NCI-H446 treated with DMSO at 0.1 percent for 48 hours (cell line): ENCODE results near the gene SOS2.
A peak's percentile ranks its signal among the peaks of the same experiment; 100 is the strongest.

Source experiments
- DNase-seq: peaks from one replicate; lab custom pipeline; 2025; lab: John Stamatoyannopoulos, UW

The SOS2 gene

DNA sequence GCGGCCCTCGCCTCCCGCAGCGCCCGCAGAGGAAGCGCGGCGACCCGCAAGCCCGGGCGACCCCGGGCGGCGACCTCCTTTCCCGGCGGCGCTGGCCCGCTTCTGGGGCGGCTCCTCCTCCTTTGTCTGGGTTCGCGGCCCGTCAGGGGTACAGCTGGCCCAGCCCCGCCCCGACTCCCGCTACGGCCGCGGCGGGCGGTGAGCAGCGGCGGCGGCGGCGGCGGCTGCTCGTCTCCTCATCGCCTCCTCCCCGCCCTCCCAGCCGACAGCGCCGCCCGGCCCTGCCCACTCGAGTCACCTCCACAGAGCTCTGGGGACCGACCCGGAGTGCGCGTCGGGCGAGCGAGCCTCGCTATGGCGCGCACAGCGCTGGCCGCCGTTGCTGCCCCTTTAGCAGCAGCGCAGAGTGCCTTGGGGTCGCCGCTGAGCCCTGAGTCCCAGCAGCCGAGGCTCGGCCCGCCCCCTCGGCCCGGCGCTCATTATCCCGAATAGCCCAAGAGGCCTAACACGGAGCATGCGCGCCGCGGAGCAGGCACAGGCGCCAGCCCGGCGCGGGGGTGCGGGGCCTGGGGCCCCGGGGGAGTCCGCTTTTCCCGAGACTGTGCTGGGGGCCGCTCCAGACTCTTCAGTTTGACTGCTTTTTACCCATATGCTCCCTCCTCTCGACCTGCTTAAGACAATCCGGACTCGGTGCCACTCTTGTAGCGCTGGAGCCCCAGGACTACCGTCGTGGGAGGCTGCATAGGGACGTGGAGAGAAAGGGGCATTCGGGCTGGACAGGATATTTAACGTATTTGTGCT lies at the start of gene SOS2:
TSS of gene SOS2 (minus strand) at position 104 of the 801 bp plus-strand sequence. CDS start 295 bp downstream, outside the sequence.
- peak; percentile 73 for DNase-seq

DNA sequence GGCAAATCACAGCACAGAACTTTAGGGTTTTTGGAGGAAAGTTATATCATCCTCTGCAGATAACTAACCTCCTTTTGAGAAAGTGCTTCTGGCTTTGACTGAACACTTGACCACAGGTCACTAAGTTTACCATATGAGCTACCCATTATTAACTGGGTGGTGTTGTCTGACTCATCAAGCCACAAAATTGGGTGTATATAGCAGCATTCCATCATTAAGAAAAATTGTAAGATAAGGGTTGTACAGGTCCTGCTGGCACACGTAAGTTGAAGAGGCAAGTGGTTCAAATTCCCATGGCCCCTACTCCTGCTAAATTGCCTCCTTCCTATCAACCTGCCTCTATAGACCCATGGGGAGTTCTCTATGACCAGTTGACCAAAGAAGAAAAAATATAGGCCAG lies 41.1 kb upstream of the SOS2 start:
- DNase-seq, result no peak

DNA sequence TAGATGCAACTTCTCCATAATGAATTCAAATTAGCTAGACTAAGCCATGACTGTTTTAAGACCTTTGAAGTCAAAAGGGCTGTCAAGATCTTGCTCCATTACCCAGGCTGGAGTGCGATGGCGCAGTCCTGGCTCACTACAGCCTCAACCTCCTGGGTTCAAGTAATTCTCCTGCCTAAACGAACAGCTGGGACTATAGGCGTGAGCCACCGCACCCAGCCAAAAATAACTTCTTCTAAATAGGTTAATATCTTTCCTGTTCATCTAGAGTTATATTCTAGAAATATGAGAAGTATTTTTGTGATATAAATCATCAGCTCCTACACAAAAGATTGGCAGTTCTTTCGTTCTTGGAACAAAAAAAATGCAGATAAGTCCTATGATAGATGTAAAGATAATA lies 39.6 kb upstream of the SOS2 start:
- no peak for DNase-seq

DNA sequence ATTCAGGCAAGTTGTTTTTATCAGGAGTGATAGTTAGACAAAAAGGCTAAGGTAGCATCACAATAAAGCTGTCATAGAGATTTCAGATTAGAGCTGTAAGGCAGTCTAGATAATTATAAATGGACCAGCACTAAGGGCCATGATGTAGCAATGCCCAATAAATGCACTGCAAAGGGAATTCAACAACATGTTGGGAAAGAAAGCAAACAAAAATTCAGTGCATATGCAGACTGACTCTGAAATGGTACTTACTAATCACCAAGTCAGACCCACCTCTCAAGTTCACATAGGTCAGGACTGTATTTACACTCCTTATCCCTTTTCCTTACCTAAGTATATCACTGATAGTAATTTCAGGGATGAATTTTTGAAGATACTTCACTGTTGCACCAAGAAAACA lies 33.7 kb upstream of the SOS2 start:
- no peak for DNase-seq

DNA sequence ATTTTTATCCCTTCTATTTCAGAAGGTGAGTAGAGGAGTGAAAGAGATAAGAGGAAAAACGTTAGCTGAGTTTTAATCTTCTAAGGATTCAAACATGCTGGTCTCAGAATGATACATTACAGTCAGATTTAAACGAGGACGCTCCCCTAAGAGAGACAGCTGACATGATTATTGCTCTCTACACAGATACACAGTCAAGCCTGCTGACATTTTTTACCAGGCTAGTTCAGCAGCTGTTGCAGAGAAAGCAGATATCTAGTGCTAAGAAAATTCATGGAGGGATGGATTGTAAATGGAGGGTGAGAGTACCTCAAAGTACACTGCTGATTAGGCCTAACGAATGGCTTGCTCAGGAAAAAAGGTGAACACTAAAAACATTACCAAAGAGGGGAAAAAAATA lies 31.9 kb upstream of the SOS2 start:
- DNase-seq, result no peak

DNA sequence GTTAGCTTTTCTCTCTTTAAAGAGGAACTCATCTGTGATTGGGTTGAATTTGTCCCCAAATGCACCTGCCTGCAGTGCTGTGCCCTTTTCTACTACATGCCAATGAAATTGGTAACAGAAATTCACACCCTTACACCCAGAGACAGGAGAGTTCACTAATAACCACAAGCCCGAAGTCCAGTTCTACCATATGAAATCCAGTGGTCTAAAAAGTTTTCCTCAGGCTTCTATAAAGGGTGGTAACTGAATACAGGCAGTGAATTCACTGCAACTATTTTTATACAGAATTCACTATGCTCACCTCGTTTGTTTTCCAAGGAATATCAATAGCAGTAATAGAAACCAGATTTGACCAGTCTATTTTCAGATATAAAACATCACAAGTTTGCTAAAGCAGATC lies 31.5 kb upstream of the SOS2 start:
- no peak for DNase-seq

DNA sequence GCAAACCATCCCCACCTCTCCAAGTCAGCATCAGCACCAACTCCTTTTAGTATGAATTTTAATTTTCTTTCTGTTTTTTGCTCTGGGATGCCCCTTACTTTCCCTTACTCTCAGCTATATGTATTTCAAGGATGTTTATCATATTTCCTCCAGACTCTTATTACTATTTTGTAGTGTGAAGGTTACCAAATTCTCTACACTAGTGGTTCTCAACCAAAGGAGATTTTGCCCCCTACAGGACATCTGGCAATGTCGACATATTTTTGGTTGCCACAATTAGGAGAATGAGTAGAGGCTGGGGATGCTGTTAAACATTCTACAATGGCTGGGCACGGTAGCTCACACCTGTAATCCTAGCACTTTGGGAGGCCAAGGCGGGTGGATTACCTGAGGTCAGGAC lies 29.1 kb upstream of the SOS2 start:
- DNase-seq, result no peak

DNA sequence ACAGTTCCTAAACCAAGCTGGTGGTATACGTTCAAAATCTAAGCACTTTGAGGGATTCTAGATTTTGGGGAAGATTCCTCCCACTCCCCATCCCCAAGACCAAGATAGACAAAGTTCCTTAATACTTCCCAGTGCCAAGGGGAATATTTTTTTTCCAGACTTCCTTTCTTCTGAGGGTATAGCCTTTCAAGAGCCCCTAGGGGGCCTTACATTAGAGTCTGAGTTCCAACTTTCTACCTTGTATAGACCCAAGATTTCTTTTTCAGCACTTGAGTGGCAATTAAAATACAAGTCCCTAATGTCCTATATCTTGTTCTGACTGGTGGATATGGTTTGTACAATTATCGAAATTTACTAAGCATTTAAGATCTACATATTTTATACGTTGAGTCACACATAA lies 28.7 kb upstream of the SOS2 start:
- no peak for DNase-seq

DNA sequence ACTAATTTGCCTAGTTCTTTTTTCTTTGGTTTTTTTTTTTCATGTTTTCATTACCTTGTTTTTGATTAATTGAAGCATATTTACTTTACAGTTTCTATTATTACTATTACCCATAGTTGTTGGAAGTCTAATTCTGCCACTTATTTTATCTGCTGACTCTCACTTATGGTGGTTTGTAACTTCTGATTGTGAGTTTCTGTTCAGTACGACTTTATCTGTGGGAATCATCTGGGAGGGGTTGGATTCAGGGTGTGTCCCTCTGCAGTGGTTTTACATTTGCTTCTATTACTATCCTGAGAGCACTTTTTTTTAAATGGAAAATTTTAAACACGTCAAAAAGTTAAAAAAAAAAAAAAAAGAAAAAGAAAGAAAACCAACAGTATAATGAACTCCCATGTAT lies 26.4 kb upstream of the SOS2 start:
- DNase-seq, result no peak

DNA sequence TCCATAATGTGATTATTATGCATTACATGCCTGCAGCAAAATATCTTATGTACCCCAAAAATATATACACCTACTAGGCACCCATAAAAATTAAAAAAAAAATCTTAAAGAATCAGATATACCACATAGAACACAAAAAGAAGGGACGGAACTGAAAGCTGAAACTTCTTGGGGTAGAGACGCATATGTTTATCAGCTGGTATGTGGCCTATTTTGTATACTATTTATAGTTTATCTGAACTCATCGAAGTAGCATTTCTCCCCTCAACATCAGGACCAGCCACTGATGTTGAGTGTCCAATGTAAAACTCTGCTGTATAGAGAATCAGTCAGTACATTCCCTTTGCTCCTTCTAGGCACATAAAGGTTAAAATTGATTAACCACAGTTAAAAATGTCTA lies 22.9 kb upstream of the SOS2 start:
- no peak for DNase-seq

DNA sequence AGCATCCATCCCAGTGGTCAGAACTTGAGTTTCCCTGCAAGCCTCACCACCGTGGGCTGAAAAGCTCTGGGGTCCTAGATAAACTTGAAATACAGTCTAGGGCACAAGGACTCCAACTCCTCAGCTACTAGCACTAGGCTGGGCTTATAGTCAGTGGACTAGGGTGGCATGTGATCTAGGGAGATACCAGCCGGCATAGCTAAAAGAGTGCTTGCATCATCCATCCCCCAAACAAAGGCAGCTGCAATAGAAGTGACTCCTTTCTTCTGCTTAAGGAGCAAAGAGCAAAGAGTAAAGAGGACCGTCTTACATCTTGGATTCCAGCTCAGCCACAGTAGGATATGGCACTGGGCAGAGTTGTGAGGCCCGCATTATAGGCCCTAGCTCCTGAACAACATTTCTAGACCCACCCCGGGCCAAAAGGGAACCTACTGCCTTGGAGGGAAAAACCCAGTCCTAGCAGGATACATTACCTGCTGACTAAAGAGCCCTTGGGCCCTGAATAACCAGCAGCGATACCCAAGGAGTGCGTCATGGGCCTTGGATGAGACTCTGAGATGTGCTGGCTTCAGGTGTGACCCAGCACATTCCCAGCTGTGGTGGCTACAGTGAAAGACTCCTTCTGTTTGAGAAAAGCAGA lies 17.9 kb upstream of the SOS2 start:
- no peak for DNase-seq

DNA sequence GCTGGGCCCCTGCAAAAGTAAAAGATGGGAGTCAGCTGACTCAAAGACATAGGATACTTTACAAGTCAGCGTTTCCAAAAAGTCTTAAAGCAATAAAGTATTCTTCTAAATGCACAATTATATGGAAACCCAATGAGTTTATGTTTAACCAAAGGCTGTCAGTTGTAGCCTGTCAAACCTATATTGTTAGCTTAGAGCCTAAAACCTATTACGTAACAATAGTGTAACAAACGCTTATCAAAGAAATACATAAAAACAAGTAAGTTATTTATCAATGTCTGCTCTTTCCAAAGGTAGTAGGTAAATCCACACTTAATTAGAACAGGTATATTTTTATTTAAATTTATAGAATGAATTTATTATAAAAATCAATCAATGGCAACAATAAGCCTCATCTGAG lies 15.9 kb upstream of the SOS2 start:
- DNase-seq, result no peak

DNA sequence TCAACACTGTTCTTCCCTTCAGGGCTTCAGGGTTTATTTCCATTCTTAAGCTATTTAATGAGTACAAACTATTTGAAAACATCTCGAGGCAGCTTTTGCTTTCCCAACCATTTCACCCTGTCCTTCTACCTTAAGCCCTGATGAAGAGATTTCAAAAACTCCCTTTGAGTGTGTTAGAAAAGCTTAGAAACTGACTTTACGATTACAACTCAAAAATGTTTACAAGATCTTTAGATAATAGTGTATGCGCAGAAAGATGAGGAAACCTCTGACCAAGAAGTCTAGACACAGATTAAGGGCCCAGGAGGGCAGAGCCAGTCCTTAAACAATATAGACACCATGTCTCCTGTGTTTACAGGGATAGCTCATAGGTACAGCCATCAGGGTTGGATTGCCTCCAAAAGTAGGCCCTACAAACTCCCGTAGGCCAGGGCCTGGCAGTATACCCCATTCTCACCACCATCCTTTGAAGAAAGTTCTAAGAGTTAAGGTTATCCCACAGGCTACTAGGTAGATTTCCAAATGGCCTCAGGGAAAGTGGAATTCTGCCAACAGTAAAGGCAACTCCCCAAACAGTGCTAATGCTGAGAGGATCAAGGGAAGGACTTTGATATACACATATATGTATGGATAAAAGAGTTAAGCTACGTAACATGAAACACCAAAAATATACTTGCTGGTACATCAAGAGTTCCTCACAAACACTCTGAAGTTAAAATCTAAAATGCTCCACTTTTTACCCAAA lies 11.4 kb upstream of the SOS2 start:
- no peak for DNase-seq

DNA sequence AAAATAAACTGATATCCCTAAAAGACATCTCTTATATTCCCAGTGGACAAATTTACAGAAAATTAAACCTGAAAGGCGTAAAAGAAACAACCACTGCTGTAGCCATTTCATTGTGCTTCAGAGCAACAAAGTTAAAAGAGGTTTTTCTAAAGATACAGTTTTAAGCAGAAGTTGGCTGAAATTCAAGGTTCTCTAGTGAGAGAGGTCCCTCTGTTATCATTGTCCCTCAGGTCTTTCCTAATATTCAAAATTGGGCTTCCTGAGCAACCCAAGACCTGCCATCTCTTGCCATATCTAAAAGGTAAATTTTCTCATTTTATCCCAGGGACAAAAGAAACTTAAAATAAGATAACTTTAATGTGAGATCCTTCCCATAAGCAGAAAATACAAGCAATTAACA lies 10.7 kb upstream of the SOS2 start:
- no peak for DNase-seq

DNA sequence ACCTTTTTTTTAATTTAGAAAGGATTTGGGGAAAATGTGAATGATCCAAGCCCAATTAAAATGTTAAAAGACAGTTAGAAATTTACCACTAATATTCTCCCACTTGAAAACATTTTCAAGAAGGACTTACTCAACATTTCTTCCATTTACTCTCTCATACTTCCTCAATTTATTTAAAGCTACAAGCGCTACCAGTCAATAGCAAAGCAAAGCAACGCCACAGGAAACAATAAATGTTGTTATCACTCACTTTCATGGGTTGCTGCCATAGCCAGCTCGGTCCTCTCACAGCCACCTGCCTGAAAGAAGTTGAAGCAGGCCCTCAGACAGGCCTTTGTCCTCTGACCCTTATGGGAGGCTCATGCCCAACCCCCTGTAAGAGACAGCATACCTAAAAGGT lies 6.0 kb upstream of the SOS2 start:
- DNase-seq, result no peak

DNA sequence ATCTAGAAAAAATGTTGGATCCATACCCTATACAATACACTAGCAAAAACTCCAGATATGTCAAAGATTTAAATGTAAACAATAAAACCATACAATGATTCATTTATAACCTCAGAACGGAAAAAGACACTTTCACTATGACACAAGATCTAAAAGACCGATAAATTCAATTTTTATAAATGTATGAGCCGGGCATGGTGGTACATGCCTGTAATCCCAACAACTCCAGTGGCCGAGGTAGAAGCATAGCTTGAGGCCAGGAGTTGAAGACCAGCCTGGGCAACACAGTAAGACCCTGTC lies 2.5 kb upstream of the SOS2 start:
- DNase-seq, result no peak

DNA sequence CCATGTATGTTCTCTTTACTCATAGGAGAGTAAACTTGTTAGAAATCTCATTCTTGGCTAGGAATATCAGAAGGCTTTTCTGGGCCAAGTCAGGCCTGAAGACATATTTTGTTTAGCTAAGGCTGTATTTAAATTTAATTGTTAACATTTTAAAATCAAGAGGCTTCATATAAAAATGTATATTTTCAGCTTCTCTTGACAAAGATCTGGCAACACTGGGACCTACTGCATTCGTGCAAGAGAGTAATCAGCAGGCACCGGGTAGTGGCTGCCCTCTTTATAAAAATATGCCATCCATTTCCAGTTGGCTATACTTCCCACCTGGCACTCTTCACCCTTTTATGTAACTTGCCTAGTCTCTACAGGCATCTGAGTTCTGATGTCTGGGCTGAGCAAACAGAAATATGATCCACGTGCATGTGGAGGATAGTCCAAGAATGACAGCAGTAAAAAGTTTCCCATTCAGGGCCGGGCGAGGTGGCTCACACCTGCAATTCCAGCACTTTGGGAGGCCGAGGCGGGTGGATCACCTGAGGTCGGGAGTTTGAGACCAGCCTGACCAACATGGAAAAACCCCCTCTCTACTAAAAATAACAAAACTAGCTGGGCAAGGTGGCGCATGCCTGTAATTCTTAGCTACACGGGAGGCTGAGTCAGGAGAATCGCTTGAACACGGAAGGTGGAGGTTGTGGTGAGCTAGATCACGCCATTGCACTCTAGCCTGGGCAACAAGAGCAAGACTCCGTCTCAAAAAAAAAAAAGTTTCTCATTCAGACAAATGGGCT lies 2.0 kb upstream of the SOS2 start:
- DNase-seq, result no peak

DNA sequence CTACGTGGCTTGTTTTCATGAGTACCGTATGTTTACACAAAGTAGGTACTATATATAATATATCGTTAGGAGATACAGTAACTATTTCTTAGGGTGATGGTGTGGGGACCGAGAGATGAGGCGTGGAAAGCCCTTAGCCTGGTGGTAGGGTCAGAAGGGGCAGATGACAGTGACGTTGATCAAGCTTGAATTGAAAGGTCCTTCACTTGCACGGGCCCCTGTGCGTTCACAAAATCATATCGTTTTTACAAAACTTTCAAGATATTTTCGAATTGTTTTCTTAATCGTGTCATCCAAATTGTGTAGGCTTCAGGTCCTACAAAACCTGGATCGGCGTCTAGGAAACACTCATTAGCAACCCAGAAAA lies 881 bp upstream of the SOS2 start:
- no peak for DNase-seq

DNA sequence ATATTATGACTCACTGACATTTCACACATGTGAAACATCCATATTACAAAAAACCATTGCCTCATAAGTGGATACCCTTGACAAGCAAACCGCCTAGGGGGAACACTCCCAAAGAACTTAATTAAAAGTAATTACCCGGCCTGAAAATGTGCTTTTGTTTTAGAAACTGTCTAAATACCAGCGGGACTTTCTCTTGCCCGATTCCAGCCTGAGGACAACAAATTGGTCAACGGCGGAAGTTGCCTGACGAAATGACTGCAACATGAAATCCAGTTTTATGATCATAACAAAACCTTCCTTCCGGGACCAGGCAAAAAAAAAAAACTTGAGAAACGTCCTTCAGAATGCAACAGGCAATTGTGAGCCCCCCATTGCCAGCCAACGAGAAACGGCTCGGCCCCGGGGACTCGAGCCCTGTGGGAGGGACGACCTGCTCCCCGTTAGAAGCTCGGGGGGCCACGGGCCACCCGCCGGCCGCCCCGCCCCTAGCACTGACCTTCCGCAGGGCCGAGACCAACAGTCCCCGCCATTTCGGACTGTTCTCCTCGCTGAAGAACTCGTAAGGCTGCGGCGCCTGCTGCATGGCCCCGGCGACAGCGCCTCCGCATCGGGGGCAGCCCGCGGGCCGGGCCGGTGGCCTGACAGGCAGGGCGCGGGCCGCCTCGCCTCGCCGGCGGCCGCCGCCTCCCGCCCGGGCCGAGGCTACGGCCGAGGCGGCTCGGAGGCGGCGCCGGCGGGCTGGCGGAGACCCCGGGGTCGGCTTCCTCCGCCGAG lies 490 bp downstream of the SOS2 start:
- DNase-seq, result no peak

DNA sequence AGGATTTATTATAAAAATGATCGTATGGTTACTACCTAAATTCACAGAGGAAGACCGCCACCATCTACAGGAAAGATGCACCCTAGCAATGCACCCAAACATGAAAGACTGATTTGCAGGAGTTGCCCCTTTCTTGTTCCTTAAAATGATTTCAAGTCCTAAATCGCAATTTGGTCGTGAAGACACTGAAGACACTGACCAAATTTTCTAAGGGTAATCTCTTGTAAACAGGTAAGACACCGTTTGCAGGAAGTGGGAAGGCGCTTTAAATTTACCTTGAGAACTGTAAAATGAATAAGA lies 1.0 kb downstream of the SOS2 start:
- DNase-seq, result no peak

DNA sequence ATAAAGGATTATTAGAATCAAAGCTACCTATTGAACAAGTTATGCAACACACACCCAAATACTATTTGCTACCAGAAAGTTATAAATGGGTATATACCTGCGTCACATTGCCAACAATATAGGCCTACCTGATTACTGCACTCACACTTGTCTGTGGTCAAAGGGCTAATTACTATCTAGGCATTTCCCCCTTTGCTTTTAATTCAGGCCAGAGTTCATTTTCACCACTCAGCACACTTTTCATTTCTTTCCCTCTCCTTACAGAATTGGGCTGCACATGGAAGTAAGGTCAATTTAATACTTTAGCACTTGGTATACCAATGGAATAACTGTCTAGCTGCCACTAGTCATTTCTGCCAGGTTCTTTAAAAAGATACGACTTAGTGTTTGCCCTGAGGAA lies 1.7 kb downstream of the SOS2 start:
- DNase-seq, result no peak

DNA sequence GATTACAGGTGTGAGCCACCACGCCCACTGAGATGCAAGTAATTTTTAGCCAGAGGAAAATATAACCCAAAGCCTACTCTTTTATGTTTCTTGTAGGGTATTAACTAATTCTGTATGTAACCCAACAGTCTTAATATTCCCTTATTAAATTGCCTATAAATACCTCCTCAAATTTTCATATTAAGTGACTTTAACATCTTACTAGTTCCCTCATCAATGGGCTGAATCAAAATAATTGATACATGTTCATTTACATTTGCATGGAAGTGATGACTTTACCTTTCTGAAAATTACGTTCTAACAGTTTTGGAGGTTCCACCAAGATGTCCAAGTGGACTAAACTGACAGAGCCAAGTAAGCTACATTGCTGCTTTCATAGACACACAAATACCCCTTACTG lies 3.1 kb downstream of the SOS2 start:
- DNase-seq, result no peak
